ENCODE data around the gene GRID1.

Gene GRID1

GRCh38 chr10:86340176-86340990 is 26.2 kb downstream of the GRID1 start:
- DNase-seq, result no peak

GRCh38 chr10:86339226-86339865 is 27.2 kb downstream of the GRID1 start:
- no peak for DNase-seq

- DNase-seq, result no peak
These were observed 29.4 kb downstream of the GRID1 start for GRCh38 chr10:86337121-86337601.

GRCh38 chr10:86336341-86336740 is 30.3 kb downstream of the GRID1 start:
- no peak for DNase-seq

- DNase-seq, result no peak
These were observed 30.8 kb downstream of the GRID1 start for GRCh38 chr10:86335831-86336230.

- DNase-seq, result no peak
These were observed 31.3 kb downstream of the GRID1 start for GRCh38 chr10:86335257-86335656.

- DNase-seq, result no peak
These were observed 32.0 kb downstream of the GRID1 start for GRCh38 chr10:86334488-86335085.

- no peak for DNase-seq
These were observed 32.6 kb downstream of the GRID1 start for GRCh38 chr10:86333826-86334487.

GRCh38 chr10:86331861-86332260 is 34.7 kb downstream of the GRID1 start:
- DNase-seq, result no peak

GRCh38 chr10:86330778-86331763 is 35.5 kb downstream of the GRID1 start:
- DNase-seq, result peak in 1 of 58 donors; percentile 24

- DNase-seq, result no peak
These were observed 36.5 kb downstream of the GRID1 start for GRCh38 chr10:86329896-86330680.

- DNase-seq, result no peak
These were observed 37.4 kb downstream of the GRID1 start for GRCh38 chr10:86329093-86329710.

GRCh38 chr10:86327954-86328725 is 38.5 kb downstream of the GRID1 start:
- no peak for DNase-seq

GRCh38 chr10:86325158-86325557 is 41.4 kb downstream of the GRID1 start:
- DNase-seq, result no peak

GRCh38 chr10:86321568-86321967 is 45.0 kb downstream of the GRID1 start:
- peak in 21 of 58 donors; percentile 7 to 67 (median 46) for DNase-seq

GRCh38 chr10:86319676-86320075 is 46.9 kb downstream of the GRID1 start:
- no peak for DNase-seq

- no peak for DNase-seq
These were observed 48.5 kb downstream of the GRID1 start for GRCh38 chr10:86317949-86318725.

GRCh38 chr10:86316990-86317389 is 49.6 kb downstream of the GRID1 start:
- no peak for DNase-seq
